ENCODE measurements around the gene DLG3. TPM values are rescaled to one million over a fixed set of nuclear protein-coding genes. Genes with fewer than 3 reads are reported as not detected.

DLG3 gene
- total RNA-seq, 1 experiment from 2014 or later = 48.4 TPM

DNA sequence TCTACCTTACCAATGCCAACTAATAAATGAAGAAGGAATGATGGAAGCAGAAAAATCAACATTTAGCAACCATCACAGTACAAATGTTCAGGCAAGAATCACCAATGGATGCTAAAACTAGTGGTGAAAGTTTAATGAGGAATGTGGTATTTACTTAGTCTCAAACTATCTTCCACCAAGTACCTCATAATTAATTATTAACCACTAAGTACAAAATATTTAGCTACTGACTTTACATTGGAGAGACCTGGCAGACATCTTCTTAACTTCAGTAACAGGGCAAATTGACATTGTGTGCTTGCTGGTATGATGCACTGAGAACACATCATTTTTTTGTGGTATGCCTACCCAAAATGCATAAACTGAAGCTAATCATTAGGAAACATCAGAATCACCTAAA, 82.4 kb downstream of the DLG3 start:
- Histone ChIP-seq H3K79me2 (ENCODE audit: insufficient read depth, low read length) (no peaks in the 10 kb centered on the region), H3K4me1 (ENCODE audit: control insufficient read depth in 1 of 2, insufficient read depth in 2 of 2, low read length in 2 of 2) (no peaks in the 10 kb centered on the region), H2AFZ (ENCODE audit: low read depth, low read length, poor library complexity, severe bottlenecking) (no peak overlapping the region), H3K27me3 (ENCODE audit: insufficient read depth, low read length) (no peaks in the 10 kb centered on the region), H4K20me1 (ENCODE audit: insufficient read depth) (no peaks in the 10 kb centered on the region), H3K27ac (ENCODE audit: low read depth, low read length) (no peak overlapping the region), H3K9ac (ENCODE audit: low read length) (no peak overlapping the region), H3K4me3 (replicated peaks in 1 of 2; ENCODE audit: low read depth in 1 of 2, low read length in 2 of 2) (no peak overlapping the region), H3K9me3 (ENCODE audit: control insufficient read depth in 1 of 2, insufficient read depth in 1 of 2, low read depth in 1 of 2, low read length in 2 of 2) (no peaks in the 10 kb centered on the region), H3K36me3 (ENCODE audit: control insufficient read depth in 1 of 2, insufficient read depth in 2 of 2, low read length in 2 of 2) (no peaks in the 10 kb centered on the region), H3K4me2 (ENCODE audit: low read length) (no peak overlapping the region), H3K9me2 (ENCODE audit: insufficient read depth) (no peaks in the 10 kb centered on the region)
- intact Hi-C loops (cut with micrococcal nuclease) = no loop called here
- no peak for ATAC-seq
- BruUV-seq (replicated peaks) = no TSS peak
- ChIA-PET RAD21 (ENCODE audit: low non-redundant PET in 1 of 2, low total read pairs in 2 of 2, uncharacterized antibody in 2 of 2, unreplicated experiment in 2 of 2) (no interaction called here), CTCF (no interaction called here), POLR2A (no interaction called here)
- no peak for DNase-seq (ENCODE audit: low read depth, low spot score)
- TF ChIP-seq ELF1 (IDR thresholded peaks at IDR 0.05; ENCODE audit: borderline replicate concordance, low read depth) (no peak), SP1 (IDR thresholded peaks at IDR 0.05; ENCODE audit: low read depth) (no peak), CBX3 (IDR thresholded peaks at IDR 0.05; ENCODE audit: low read depth) (no peak), TCF7L2 (IDR thresholded peaks at IDR 0.05; ENCODE audit: borderline replicate concordance, extremely low read depth, insufficient read depth, insufficient read length) (no peak), JUND (IDR thresholded peaks at IDR 0.05) (no peak), SRF (IDR thresholded peaks at IDR 0.05; ENCODE audit: low read depth) (no peak), EZH2phosphoT487 (IDR thresholded peaks at IDR 0.05; ENCODE audit: borderline replicate concordance) (no peak), ZNF274 (IDR thresholded peaks at IDR 0.05; ENCODE audit: low read depth, low read length) (no peak), ZFX (IDR thresholded peaks at IDR 0.05) (no peak), EGR1 (IDR thresholded peaks at IDR 0.05; ENCODE audit: low read depth) (no peak), SIN3A (IDR thresholded peaks at IDR 0.05; ENCODE audit: low read depth) (no peak), EZH2 (IDR thresholded peaks at IDR 0.05) (no peak), POLR2AphosphoS5 (IDR thresholded peaks at IDR 0.05; ENCODE audit: low read depth, low read length) (no peak)
- TF ChIP-seq, protein P1, sequence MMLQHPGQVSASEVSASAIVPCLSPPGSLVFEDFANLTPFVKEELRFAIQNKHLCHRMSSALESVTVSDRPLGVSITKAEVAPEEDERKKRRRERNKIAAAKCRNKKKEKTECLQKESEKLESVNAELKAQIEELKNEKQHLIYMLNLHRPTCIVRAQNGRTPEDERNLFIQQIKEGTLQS (IDR thresholded peaks at IDR 0.05) = no peak
- TF ChIP-seq, protein P2, sequence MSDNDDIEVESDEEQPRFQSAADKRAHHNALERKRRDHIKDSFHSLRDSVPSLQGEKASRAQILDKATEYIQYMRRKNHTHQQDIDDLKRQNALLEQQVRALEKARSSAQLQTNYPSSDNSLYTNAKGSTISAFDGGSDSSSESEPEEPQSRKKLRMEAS (IDR thresholded peaks at IDR 0.05) = no peak
- TF ChIP-seq, protein P3, sequence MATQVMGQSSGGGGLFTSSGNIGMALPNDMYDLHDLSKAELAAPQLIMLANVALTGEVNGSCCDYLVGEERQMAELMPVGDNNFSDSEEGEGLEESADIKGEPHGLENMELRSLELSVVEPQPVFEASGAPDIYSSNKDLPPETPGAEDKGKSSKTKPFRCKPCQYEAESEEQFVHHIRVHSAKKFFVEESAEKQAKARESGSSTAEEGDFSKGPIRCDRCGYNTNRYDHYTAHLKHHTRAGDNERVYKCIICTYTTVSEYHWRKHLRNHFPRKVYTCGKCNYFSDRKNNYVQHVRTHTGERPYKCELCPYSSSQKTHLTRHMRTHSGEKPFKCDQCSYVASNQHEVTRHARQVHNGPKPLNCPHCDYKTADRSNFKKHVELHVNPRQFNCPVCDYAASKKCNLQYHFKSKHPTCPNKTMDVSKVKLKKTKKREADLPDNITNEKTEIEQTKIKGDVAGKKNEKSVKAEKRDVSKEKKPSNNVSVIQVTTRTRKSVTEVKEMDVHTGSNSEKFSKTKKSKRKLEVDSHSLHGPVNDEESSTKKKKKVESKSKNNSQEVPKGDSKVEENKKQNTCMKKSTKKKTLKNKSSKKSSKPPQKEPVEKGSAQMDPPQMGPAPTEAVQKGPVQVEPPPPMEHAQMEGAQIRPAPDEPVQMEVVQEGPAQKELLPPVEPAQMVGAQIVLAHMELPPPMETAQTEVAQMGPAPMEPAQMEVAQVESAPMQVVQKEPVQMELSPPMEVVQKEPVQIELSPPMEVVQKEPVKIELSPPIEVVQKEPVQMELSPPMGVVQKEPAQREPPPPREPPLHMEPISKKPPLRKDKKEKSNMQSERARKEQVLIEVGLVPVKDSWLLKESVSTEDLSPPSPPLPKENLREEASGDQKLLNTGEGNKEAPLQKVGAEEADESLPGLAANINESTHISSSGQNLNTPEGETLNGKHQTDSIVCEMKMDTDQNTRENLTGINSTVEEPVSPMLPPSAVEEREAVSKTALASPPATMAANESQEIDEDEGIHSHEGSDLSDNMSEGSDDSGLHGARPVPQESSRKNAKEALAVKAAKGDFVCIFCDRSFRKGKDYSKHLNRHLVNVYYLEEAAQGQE (IDR thresholded peaks at IDR 0.05; ENCODE audit: low read depth) = no peak
